ENCODE measurements around the gene RNF150. TPM values are rescaled to one million over a fixed set of nuclear protein-coding genes. Genes with fewer than 3 reads are reported as not detected.

The RNF150 gene
- total RNA-seq, 1 donor, result under 0.01 TPM

- no peak overlapping the region for H3K4me3 ChIP-seq (ENCODE audit: low read length)
- H3K9me3 ChIP-seq (ENCODE audit: low read depth, low read length), result peaks cover 17% of the 10 kb centered on the region
- no peaks in the 10 kb centered on the region for H3K4me1 ChIP-seq (ENCODE audit: insufficient read depth, low read length)
- no peaks in the 10 kb centered on the region for H3K27me3 ChIP-seq (ENCODE audit: insufficient read depth, low read length)
These were observed 256.5 kb downstream of the RNF150 start for GRCh38 chr4:140876615-140877364.

GRCh38 chr4:140875746-140876452 is 257.4 kb downstream of the RNF150 start:
- no peaks in the 10 kb centered on the region for H3K4me1 ChIP-seq (ENCODE audit: insufficient read depth, low read length)
- H3K4me3 ChIP-seq (ENCODE audit: low read length), result no peak overlapping the region
- H3K27me3 ChIP-seq (ENCODE audit: insufficient read depth, low read length), result no peaks in the 10 kb centered on the region
- peaks cover 17% of the 10 kb centered on the region for H3K9me3 ChIP-seq (ENCODE audit: low read depth, low read length)

- H3K4me1 ChIP-seq (ENCODE audit: insufficient read depth, low read length), result no peaks in the 10 kb centered on the region
- no peak overlapping the region for H3K4me3 ChIP-seq (ENCODE audit: low read length)
- H3K27me3 ChIP-seq (ENCODE audit: insufficient read depth, low read length), result no peaks in the 10 kb centered on the region
- peaks cover 5% of the 10 kb centered on the region for H3K9me3 ChIP-seq (ENCODE audit: low read depth, low read length)
These were observed 259.2 kb downstream of the RNF150 start for GRCh38 chr4:140874056-140874455.

GRCh38 chr4:140871368-140871767 is 261.9 kb downstream of the RNF150 start:
- Histone ChIP-seq H3K4me3 (ENCODE audit: low read length) (no peak overlapping the region), H3K4me1 (ENCODE audit: insufficient read depth, low read length) (no peaks in the 10 kb centered on the region), H3K9me3 (ENCODE audit: low read depth, low read length) (no peaks in the 10 kb centered on the region), H3K27me3 (ENCODE audit: insufficient read depth, low read length) (no peaks in the 10 kb centered on the region)

GRCh38 chr4:140870427-140870826 is 262.8 kb downstream of the RNF150 start:
- Histone ChIP-seq H3K4me3 (ENCODE audit: low read length) (no peak overlapping the region), H3K27me3 (ENCODE audit: insufficient read depth, low read length) (no peaks in the 10 kb centered on the region), H3K9me3 (ENCODE audit: low read depth, low read length) (no peaks in the 10 kb centered on the region), H3K4me1 (ENCODE audit: insufficient read depth, low read length) (no peaks in the 10 kb centered on the region)

- Histone ChIP-seq H3K4me1 (ENCODE audit: insufficient read depth, low read length) (no peaks in the 10 kb centered on the region), H3K9me3 (ENCODE audit: low read depth, low read length) (no peaks in the 10 kb centered on the region), H3K4me3 (ENCODE audit: low read length) (no peak overlapping the region), H3K27me3 (ENCODE audit: insufficient read depth, low read length) (no peaks in the 10 kb centered on the region)
These were observed 263.8 kb downstream of the RNF150 start for GRCh38 chr4:140869446-140869845.

- no peaks in the 10 kb centered on the region for H3K4me1 ChIP-seq (ENCODE audit: insufficient read depth, low read length)
- H3K4me3 ChIP-seq (ENCODE audit: low read length), result no peak overlapping the region
- no peaks in the 10 kb centered on the region for H3K27me3 ChIP-seq (ENCODE audit: insufficient read depth, low read length)
- H3K9me3 ChIP-seq (ENCODE audit: low read depth, low read length), result no peaks in the 10 kb centered on the region
These were observed 265.9 kb downstream of the RNF150 start for GRCh38 chr4:140867356-140867755.

- Histone ChIP-seq H3K27me3 (ENCODE audit: insufficient read depth, low read length) (no peaks in the 10 kb centered on the region), H3K4me1 (ENCODE audit: insufficient read depth, low read length) (no peaks in the 10 kb centered on the region), H3K4me3 (ENCODE audit: low read length) (no peak overlapping the region), H3K9me3 (ENCODE audit: low read depth, low read length) (no peaks in the 10 kb centered on the region)
These were observed 266.7 kb downstream of the RNF150 start for GRCh38 chr4:140866492-140867005.

GRCh38 chr4:140865253-140866217 is 267.7 kb downstream of the RNF150 start:
- Histone ChIP-seq H3K9me3 (ENCODE audit: low read depth, low read length) (no peaks in the 10 kb centered on the region), H3K27me3 (ENCODE audit: insufficient read depth, low read length) (no peaks in the 10 kb centered on the region), H3K4me3 (ENCODE audit: low read length) (no peak overlapping the region), H3K4me1 (ENCODE audit: insufficient read depth, low read length) (no peaks in the 10 kb centered on the region)

- H3K4me3 ChIP-seq (ENCODE audit: low read length), result no peak overlapping the region
- H3K4me1 ChIP-seq (ENCODE audit: insufficient read depth, low read length), result no peaks in the 10 kb centered on the region
- H3K27me3 ChIP-seq (ENCODE audit: insufficient read depth, low read length), result no peaks in the 10 kb centered on the region
- no peaks in the 10 kb centered on the region for H3K9me3 ChIP-seq (ENCODE audit: low read depth, low read length)
These were observed 270.1 kb downstream of the RNF150 start for GRCh38 chr4:140863197-140863596.

- Histone ChIP-seq H3K4me3 (ENCODE audit: low read length) (no peak overlapping the region), H3K27me3 (ENCODE audit: insufficient read depth, low read length) (no peaks in the 10 kb centered on the region), H3K4me1 (ENCODE audit: insufficient read depth, low read length) (no peaks in the 10 kb centered on the region), H3K9me3 (ENCODE audit: low read depth, low read length) (no peaks in the 10 kb centered on the region)
These were observed 271.2 kb downstream of the RNF150 start for GRCh38 chr4:140862177-140862442.

- no peak overlapping the region for H3K4me3 ChIP-seq (ENCODE audit: low read length)
- H3K27me3 ChIP-seq (ENCODE audit: insufficient read depth, low read length), result no peaks in the 10 kb centered on the region
- H3K9me3 ChIP-seq (ENCODE audit: low read depth, low read length), result no peaks in the 10 kb centered on the region
- H3K4me1 ChIP-seq (ENCODE audit: insufficient read depth, low read length), result no peaks in the 10 kb centered on the region
These were observed 271.7 kb downstream of the RNF150 start for GRCh38 chr4:140861359-140862176.

GRCh38 chr4:140858897-140859296 is 274.4 kb downstream of the RNF150 start:
- no peaks in the 10 kb centered on the region for H3K27me3 ChIP-seq (ENCODE audit: insufficient read depth, low read length)
- H3K4me3 ChIP-seq (ENCODE audit: low read length), result no peak overlapping the region
- no peaks in the 10 kb centered on the region for H3K9me3 ChIP-seq (ENCODE audit: low read depth, low read length)
- H3K4me1 ChIP-seq (ENCODE audit: insufficient read depth, low read length), result no peaks in the 10 kb centered on the region

GRCh38 chr4:140857111-140857510 is 276.2 kb downstream of the RNF150 start:
- H3K4me3 ChIP-seq (ENCODE audit: low read length), result no peak overlapping the region
- H3K4me1 ChIP-seq (ENCODE audit: insufficient read depth, low read length), result no peaks in the 10 kb centered on the region
- no peaks in the 10 kb centered on the region for H3K9me3 ChIP-seq (ENCODE audit: low read depth, low read length)
- peaks cover 3% of the 10 kb centered on the region for H3K27me3 ChIP-seq (ENCODE audit: insufficient read depth, low read length)
